AG20443 (cell line): ENCODE results near the gene NPFFR2.
A peak's percentile ranks its signal among the peaks of the same experiment; 100 is the strongest.
"Not testable (repeated sequence)": the region's sequence is repeated elsewhere in the genome, so short reads cannot be mapped to it uniquely, and the experiment has no call there.

Experiments used
- DNase-seq: peaks from one replicate; pipeline ENCODE4 v3.0.0; 2012; ENCODE audit warnings: low spot score, mixed read lengths

The NPFFR2 gene

GRCh38 chr4:72031868-72032608, at the start of gene NPFFR2:
Gene NPFFR2 (plus strand): TSS chr4:72032000. CDS start chr4:72128592, 96,592 bp downstream.
- peak; percentile 59 for DNase-seq

GRCh38 chr4:71992571-71993312, 39.1 kb upstream of the NPFFR2 start:
- no peak for DNase-seq

- no peak for DNase-seq
These were observed 37.2 kb upstream of the NPFFR2 start for GRCh38 chr4:71994559-71994958.

- no peak for DNase-seq
These were observed 36.5 kb upstream of the NPFFR2 start for GRCh38 chr4:71995297-71995696.

- DNase-seq = peak; percentile 36
These were observed 25.2 kb upstream of the NPFFR2 start for GRCh38 chr4:72006586-72006985.

GRCh38 chr4:72011906-72012305, 19.9 kb upstream of the NPFFR2 start:
- DNase-seq = no peak

GRCh38 chr4:72016011-72016410, 15.8 kb upstream of the NPFFR2 start:
- DNase-seq = no peak

- no peak for DNase-seq
These were observed 12.1 kb upstream of the NPFFR2 start for GRCh38 chr4:72019688-72020087.

GRCh38 chr4:72022553-72022952, 9.2 kb upstream of the NPFFR2 start:
- no peak for DNase-seq

- no peak for DNase-seq
These were observed 23.8 kb downstream of the NPFFR2 start for GRCh38 chr4:72055566-72055965.

GRCh38 chr4:72063726-72064125, 31.9 kb downstream of the NPFFR2 start:
- no peak for DNase-seq

- DNase-seq = no peak
These were observed 35.3 kb downstream of the NPFFR2 start for GRCh38 chr4:72067051-72067450.

GRCh38 chr4:72073816-72074215, 42.0 kb downstream of the NPFFR2 start:
- DNase-seq = no peak

- no peak for DNase-seq
These were observed 44.8 kb downstream of the NPFFR2 start for GRCh38 chr4:72076562-72076961.

- no peak for DNase-seq
These were observed 45.5 kb downstream of the NPFFR2 start for GRCh38 chr4:72077346-72077745.

GRCh38 chr4:72084587-72085011, 52.8 kb downstream of the NPFFR2 start:
- DNase-seq = no peak

- not testable (repeated sequence) for DNase-seq
These were observed 58.8 kb downstream of the NPFFR2 start for GRCh38 chr4:72090606-72091005.

GRCh38 chr4:72094059-72094797, 62.4 kb downstream of the NPFFR2 start:
- no peak for DNase-seq

- DNase-seq = no peak
These were observed 75.7 kb downstream of the NPFFR2 start for GRCh38 chr4:72107456-72107855.

GRCh38 chr4:72109364-72109763, 77.6 kb downstream of the NPFFR2 start:
- DNase-seq = no peak

GRCh38 chr4:72109959-72110497, 78.2 kb downstream of the NPFFR2 start:
- DNase-seq = no peak

GRCh38 chr4:72110886-72111285, 79.1 kb downstream of the NPFFR2 start:
- DNase-seq = no peak
